Mesenchymal stem cell (in vitro differentiated cells and primary cell): ENCODE results near the gene USP4.
"Not testable (repeated sequence)": the region's sequence is repeated elsewhere in the genome, so short reads cannot be mapped to it uniquely, and the experiment has no call there.

Source experiments
- DNase-seq: peaks from one replicate; pipeline ENCODE4 v3.0.0-alpha.2; 2013
- H2AFZ ChIP-seq: one replicate; pipeline ENCODE4 v1.6.1; 2013; ENCODE audit warnings: low read depth, mild to moderate bottlenecking, control low read depth, inconsistent platforms, low read length, moderate library complexity
- H2AK5ac ChIP-seq: 2 replicates; pipeline ENCODE4 v1.6.1; 2013; ENCODE audit warnings: low read length, moderate library complexity, mild to moderate bottlenecking, inconsistent platforms; ENCODE audit not compliant: severe bottlenecking
- H2BK120ac ChIP-seq: one replicate; pipeline ENCODE4 v1.6.1; 2013; ENCODE audit warnings: low read depth, mild to moderate bottlenecking, inconsistent platforms, low read length, moderate library complexity
- H2BK12ac ChIP-seq, 2 experiments: one replicate each; pipeline ENCODE4 v1.6.1; 2013; ENCODE audit warnings: inconsistent platforms in 2 of 2, low read length in 2 of 2, mild to moderate bottlenecking in 2 of 2, moderate library complexity in 2 of 2, control low read depth in 1 of 2
- H2BK15ac ChIP-seq: one replicate; pipeline ENCODE4 v1.6.1; 2013; ENCODE audit warnings: mild to moderate bottlenecking, low read depth, inconsistent platforms; ENCODE audit not compliant: poor library complexity, severe bottlenecking
- H2BK5ac ChIP-seq: 2 replicates; pipeline ENCODE4 v1.6.1; 2013; ENCODE audit warnings: low read depth, mild to moderate bottlenecking, low read length, control low read depth, inconsistent platforms; ENCODE audit not compliant: poor library complexity, severe bottlenecking
- H3K14ac ChIP-seq, 2 experiments: one replicate each; pipeline ENCODE4 v1.6.1; 2013; ENCODE audit warnings: inconsistent platforms in 2 of 2, low read length in 2 of 2, control low read depth in 1 of 2, mild to moderate bottlenecking in 1 of 2, moderate library complexity in 1 of 2
- H3K18ac ChIP-seq, 2 experiments: one replicate each; pipeline ENCODE4 v1.6.1; 2013; ENCODE audit warnings: inconsistent platforms in 2 of 2, low read length in 2 of 2, control low read depth in 1 of 2, low read depth in 1 of 2, mild to moderate bottlenecking in 1 of 2
- H3K23ac ChIP-seq, 2 experiments: one replicate each; pipeline ENCODE4 v1.6.1; 2013; ENCODE audit warnings: inconsistent platforms in 2 of 2, low read length in 2 of 2, mild to moderate bottlenecking in 2 of 2, moderate library complexity in 2 of 2, control low read depth in 1 of 2
- H3K27ac ChIP-seq: 2 replicates; pipeline ENCODE4 v1.5.1; 2013; ENCODE audit warnings: mild to moderate bottlenecking, moderate library complexity, low read length, control low read depth, inconsistent platforms; ENCODE audit not compliant: poor library complexity, severe bottlenecking
- H3K27me3 ChIP-seq, 2 experiments: 2 replicates each; pipeline versions ENCODE4 v1.6.1 to v1.7.0; 2013; ENCODE audit warnings: low read length in 2 of 2, mild to moderate bottlenecking in 2 of 2, moderate library complexity in 2 of 2, control low read depth in 1 of 2, inconsistent platforms in 1 of 2; ENCODE audit not compliant: control insufficient read depth in 1 of 2, insufficient read depth in 1 of 2
- H3K36me3 ChIP-seq, 2 experiments: 2 replicates each; pipeline versions ENCODE4 v1.6.1 to v1.7.0; 2013; ENCODE audit warnings: low read length in 2 of 2, control low read depth in 1 of 2, inconsistent platforms in 1 of 2, low read depth in 1 of 2, mild to moderate bottlenecking in 1 of 2; ENCODE audit not compliant: insufficient read depth in 2 of 2, control insufficient read depth in 1 of 2
- H3K4ac ChIP-seq, 2 experiments: one replicate each; pipeline ENCODE4 v1.6.1; 2013; ENCODE audit warnings: inconsistent platforms in 2 of 2, low read length in 2 of 2, mild to moderate bottlenecking in 2 of 2, moderate library complexity in 2 of 2, control low read depth in 1 of 2, low read depth in 1 of 2
- H3K4me1 ChIP-seq: 2 replicates; pipeline ENCODE4 v1.6.1; 2013; ENCODE audit warnings: low read depth, low read length, control low read depth; ENCODE audit not compliant: control insufficient read depth, insufficient read depth
- H3K4me2 ChIP-seq: 2 replicates; pipeline ENCODE4 v1.6.1; 2013; ENCODE audit warnings: low read length, mild to moderate bottlenecking, inconsistent platforms; ENCODE audit not compliant: poor library complexity, severe bottlenecking
- H3K4me3 ChIP-seq, 2 experiments: 2 replicates each; pipeline versions ENCODE4 v1.5.1 to v1.7.0; 2013; ENCODE audit warnings: low read length in 2 of 2, mild to moderate bottlenecking in 2 of 2, control low read depth in 1 of 2, low read depth in 1 of 2; ENCODE audit not compliant: insufficient read depth in 1 of 2
- H3K79me1 ChIP-seq: replicated peaks from 2 replicates; pipeline ENCODE4 v1.6.1; 2013; ENCODE audit warnings: mild to moderate bottlenecking, control low read depth, low read length, inconsistent platforms; ENCODE audit not compliant: poor library complexity, severe bottlenecking
- H3K9ac ChIP-seq: 2 replicates; pipeline ENCODE4 v1.7.0; 2013; ENCODE audit warnings: mild to moderate bottlenecking, low read length, moderate library complexity
- H3K9me3 ChIP-seq: 2 replicates; pipeline ENCODE4 v1.7.0; 2013; ENCODE audit warnings: mild to moderate bottlenecking, low read length; ENCODE audit not compliant: control insufficient read depth
- H4K8ac ChIP-seq: one replicate; pipeline ENCODE4 v1.6.1; 2013; ENCODE audit warnings: inconsistent platforms, mild to moderate bottlenecking, low read length, moderate library complexity
- H4K91ac ChIP-seq: one replicate; pipeline ENCODE4 v1.6.1; 2013; ENCODE audit warnings: mild to moderate bottlenecking, low read length, inconsistent platforms
- WGBS: methylation state at CpG from one replicate; pipeline ENCODE4 v1.1.7; 2013; ENCODE audit warnings: mixed read lengths; 5-methylcytosine and 5-hydroxymethylcytosine counted together

USP4 gene

GRCh38 chr3:49359623-49360022, 19.8 kb upstream of the USP4 start:
- no peak overlapping the region for H3K23ac ChIP-seq
- H2BK15ac ChIP-seq, result no peak overlapping the region

GRCh38 chr3:49358884-49359225, 19.0 kb upstream of the USP4 start:
- no CpG with 5 or more reads among the region's 3 CpGs for WGBS

More at GRCh38 chr3:49359623-49360022, 19.8 kb upstream of the USP4 start:
- no peak overlapping the region for H2AK5ac ChIP-seq
- no peak overlapping the region for H3K4me2 ChIP-seq
- no peak overlapping the region for H2BK120ac ChIP-seq
- H3K14ac ChIP-seq, result no peak overlapping the region
- no peak overlapping the region for H2BK12ac ChIP-seq
- no peaks in the 10 kb centered on the region for H3K9me3 ChIP-seq
- DNase-seq, result peak; percentile 52
- no peak overlapping the region for H4K91ac ChIP-seq
- H3K4me1 ChIP-seq, result peaks cover 29% of the 10 kb centered on the region
- H2AFZ ChIP-seq, result no peak overlapping the region
- 43% methylated on average over 2 of the region's 2 CpGs for WGBS
- H3K18ac ChIP-seq, result no peak overlapping the region
- H3K9ac ChIP-seq, result peak overlapping the region; percentile 94
- no peak overlapping the region for H4K8ac ChIP-seq
- peak overlapping the region in 1 of 2 experiments; percentile 71 for H3K4me3 ChIP-seq
- peaks cover 61 to 74% of the 10 kb centered on the region in 2 experiments for H3K36me3 ChIP-seq
- no peaks in the 10 kb centered on the region for H3K27me3 ChIP-seq
- peaks cover 10% of the 10 kb centered on the region for H3K79me1 ChIP-seq
- H3K4ac ChIP-seq, result no peak overlapping the region
- peak overlapping the region; percentile 81 for H3K27ac ChIP-seq
- no peak overlapping the region for H2BK5ac ChIP-seq

GRCh38 chr3:49358217-49358883, 18.5 kb upstream of the USP4 start, which contains the start of gene GPX1:
Gene GPX1 (minus strand): TSS chr3:49358353. CDS start chr3:49358278, 75 bp downstream.
- H2BK12ac ChIP-seq, result peak within 1 kb of the TSS; percentile 49 to 84
- peak within 1 kb of the TSS; percentile 95 for H2BK120ac ChIP-seq
- H3K27ac ChIP-seq, result peak within 1 kb of the TSS; percentile 100
- H2AFZ ChIP-seq, result no peak within 1 kb of the TSS
- peak within 1 kb of the TSS; percentile 99 for H2BK5ac ChIP-seq
- peak within 1 kb of the TSS in 1 of 2 experiments; percentile 98 for H3K23ac ChIP-seq
- H3K4me2 ChIP-seq, result peak within 1 kb of the TSS; percentile 74
- peaks cover 28% of the 10 kb centered on the region for H3K4me1 ChIP-seq
- 2% methylated on average over 44 of the region's 46 CpGs for WGBS
- no peaks in the 10 kb centered on the region for H3K9me3 ChIP-seq
- peak within 1 kb of the TSS; percentile 96 for H4K91ac ChIP-seq
- H2BK15ac ChIP-seq, result peak within 1 kb of the TSS; percentile 86
- peak within 1 kb of the TSS; percentile 99 for H2AK5ac ChIP-seq
- peak within 1 kb of the TSS; percentile 87 for H4K8ac ChIP-seq
- peaks cover 6% of the 10 kb centered on the region for H3K79me1 ChIP-seq
- peak within 1 kb of the TSS; percentile 67 to 88 for H3K4me3 ChIP-seq
- H3K4ac ChIP-seq, result peak within 1 kb of the TSS; percentile 91 to 98
- peaks cover 52 to 72% of the 10 kb centered on the region in 2 experiments for H3K36me3 ChIP-seq
- H3K27me3 ChIP-seq, result no peaks in the 10 kb centered on the region
- peak within 1 kb of the TSS in 1 of 2 experiments; percentile 94 for H3K14ac ChIP-seq
- peak within 1 kb of the TSS; percentile 97 to 99 for H3K18ac ChIP-seq
- DNase-seq, result peak; percentile 98
- peak within 1 kb of the TSS; percentile 94 for H3K9ac ChIP-seq

More at GRCh38 chr3:49358884-49359225, 19.0 kb upstream of the USP4 start:
- Histone ChIP-seq H2BK15ac (peak overlapping the region; percentile 84), H3K27me3 (no peaks in the 10 kb centered on the region), H3K4ac (peak overlapping the region; percentile 79 to 98), H4K91ac (peak overlapping the region; percentile 87), H3K4me3 (peak overlapping the region in 1 of 2 experiments; percentile 71), H2BK120ac (peak overlapping the region; percentile 95), H2BK12ac (peak overlapping the region; percentile 49 to 84), H3K79me1 (peaks cover 8% of the 10 kb centered on the region), H2BK5ac (peak overlapping the region; percentile 99), H3K36me3 (peaks cover 57 to 77% of the 10 kb centered on the region in 2 experiments), H3K18ac (peak overlapping the region; percentile 97 to 98), H2AFZ (no peak overlapping the region), H3K4me2 (peak overlapping the region; percentile 74), H4K8ac (peak overlapping the region; percentile 87), H3K23ac (peak overlapping the region in 1 of 2 experiments; percentile 98), H3K27ac (peak overlapping the region; percentile 100), H3K4me1 (peaks cover 29% of the 10 kb centered on the region), H3K9ac (peak overlapping the region; percentile 94), H2AK5ac (peak overlapping the region; percentile 99), H3K14ac (peak overlapping the region in 1 of 2 experiments; percentile 94), H3K9me3 (no peaks in the 10 kb centered on the region)
- no peak for DNase-seq

- not testable (repeated sequence) for H3K23ac ChIP-seq, H3K79me1 ChIP-seq, H2BK5ac ChIP-seq, H2AFZ ChIP-seq, H3K9me3 ChIP-seq, H3K27me3 ChIP-seq
- Histone ChIP-seq H2AK5ac (peak overlapping the region; percentile 12), H2BK120ac (peak overlapping the region; percentile 88), H3K9ac (peak overlapping the region; percentile 94), H2BK15ac (peak overlapping the region; percentile 86), H3K4me2 (peak overlapping the region; percentile 29), H3K36me3 (peaks cover 45 to 66% of the 10 kb centered on the region in 2 experiments), H2BK12ac (peak overlapping the region in 1 of 2 experiments; percentile 65), H4K91ac (peak overlapping the region; percentile 96), H3K4me1 (peaks cover 28% of the 10 kb centered on the region), H3K4ac (peak overlapping the region; percentile 91 to 96), H4K8ac (peak overlapping the region; percentile 81), H3K14ac (peak overlapping the region in 1 of 2 experiments; percentile 82), H3K18ac (peak overlapping the region; percentile 92 to 99), H3K27ac (peak overlapping the region; percentile 76), H3K4me3 (peak overlapping the region; percentile 67 to 88)
- peak; percentile 98 for DNase-seq
- WGBS, result 10% methylated on average over 63 of the region's 63 CpGs
Observed at GRCh38 chr3:49357443-49358216, 17.8 kb upstream of the USP4 start.
